ENCODE data around the gene KCNE1.

DNA sequence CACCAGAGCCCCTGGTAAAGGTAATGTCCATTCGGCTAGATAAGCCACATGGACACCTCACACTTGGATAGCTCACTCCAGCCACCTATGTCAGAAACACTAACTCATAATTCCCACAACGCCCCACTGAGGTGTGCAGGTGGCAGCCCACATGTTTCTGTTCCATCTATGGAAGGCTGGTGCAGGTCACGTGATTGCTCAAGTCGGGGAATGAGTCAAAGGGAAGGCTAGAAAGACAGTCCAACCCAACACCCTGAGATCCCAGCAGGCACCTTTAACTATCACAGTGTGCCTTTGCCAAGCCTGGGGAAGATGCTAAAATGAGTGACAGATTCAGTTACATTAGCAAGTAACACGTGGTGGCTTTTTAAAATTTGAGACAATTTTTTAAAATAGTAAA is 45.3 kb upstream of the KCNE1 start:
- TF ChIP-seq, protein P1, sequence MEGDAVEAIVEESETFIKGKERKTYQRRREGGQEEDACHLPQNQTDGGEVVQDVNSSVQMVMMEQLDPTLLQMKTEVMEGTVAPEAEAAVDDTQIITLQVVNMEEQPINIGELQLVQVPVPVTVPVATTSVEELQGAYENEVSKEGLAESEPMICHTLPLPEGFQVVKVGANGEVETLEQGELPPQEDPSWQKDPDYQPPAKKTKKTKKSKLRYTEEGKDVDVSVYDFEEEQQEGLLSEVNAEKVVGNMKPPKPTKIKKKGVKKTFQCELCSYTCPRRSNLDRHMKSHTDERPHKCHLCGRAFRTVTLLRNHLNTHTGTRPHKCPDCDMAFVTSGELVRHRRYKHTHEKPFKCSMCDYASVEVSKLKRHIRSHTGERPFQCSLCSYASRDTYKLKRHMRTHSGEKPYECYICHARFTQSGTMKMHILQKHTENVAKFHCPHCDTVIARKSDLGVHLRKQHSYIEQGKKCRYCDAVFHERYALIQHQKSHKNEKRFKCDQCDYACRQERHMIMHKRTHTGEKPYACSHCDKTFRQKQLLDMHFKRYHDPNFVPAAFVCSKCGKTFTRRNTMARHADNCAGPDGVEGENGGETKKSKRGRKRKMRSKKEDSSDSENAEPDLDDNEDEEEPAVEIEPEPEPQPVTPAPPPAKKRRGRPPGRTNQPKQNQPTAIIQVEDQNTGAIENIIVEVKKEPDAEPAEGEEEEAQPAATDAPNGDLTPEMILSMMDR (IDR thresholded peaks at IDR 0.05), result no peak
- no peak for TF ChIP-seq POLR2A (IDR thresholded peaks at IDR 0.05)
